Activated CD4-positive, alpha-beta memory T cell treated with anti-CD3 and anti-CD28 coated beads, Interleukin-2, amount 10 ng/mL, durations not matched to agents 7 days and 5 days (primary cell): ENCODE results near the gene PSMD13. TPM values are rescaled to one million over a fixed set of nuclear protein-coding genes. Genes with fewer than 3 reads are reported as not detected.
A peak's percentile ranks its signal among the peaks of the same experiment; 100 is the strongest.
"Not testable (repeated sequence)": the region's sequence is repeated elsewhere in the genome, so short reads cannot be mapped to it uniquely, and the experiment has no call there.

ENCODE experiments used
- CTCF ChIA-PET: fragments of 350-600 bp; sonication (Branson Sonifier 250); formaldehyde crosslinking; loops from one replicate; lab custom pipeline; 2021; ENCODE audit warnings: antibody characterized with exemption, inconsistent platforms; lab: Charles Lee
- POLR2A ChIA-PET: fragments of 350-600 bp; sonication (Branson Sonifier 250); formaldehyde crosslinking; loops from one replicate; lab custom pipeline; 2021; ENCODE audit warnings: antibody characterized with exemption; lab: Charles Lee
- DNase-seq: peaks from one replicate; pipeline ENCODE4 v3.0.0-alpha.2; 2020
- H3K27ac Mint-ChIP-seq: one replicate; pipeline ENCODE4 v1.8.0; 2021; ENCODE audit warnings: mild to moderate bottlenecking, mixed read lengths
- H3K27me3 Mint-ChIP-seq: one replicate; pipeline ENCODE4 v1.8.0; 2021; ENCODE audit warnings: mixed read lengths
- H3K36me3 Mint-ChIP-seq: one replicate; pipeline ENCODE4 v1.8.0; 2021; ENCODE audit warnings: low read depth, mixed read lengths
- H3K4me1 Mint-ChIP-seq: one replicate; pipeline ENCODE4 v1.8.0; 2021; ENCODE audit warnings: mixed read lengths
- H3K4me3 Mint-ChIP-seq: one replicate; pipeline ENCODE4 v1.8.0; 2021; ENCODE audit warnings: mild to moderate bottlenecking, mixed read lengths
- H3K9me3 Mint-ChIP-seq: one replicate; pipeline ENCODE4 v1.8.0; 2021; ENCODE audit warnings: mixed read lengths
- total RNA-seq, 2 experiments: library from RNA; stranded (reverse); gene quantifications; one replicate each; pipeline ENCODE4 v1.2.3, GENCODE V29; 2021

The PSMD13 gene
- total RNA-seq, 2 experiments from 2014 or later = 156 to 160 TPM

DNA sequence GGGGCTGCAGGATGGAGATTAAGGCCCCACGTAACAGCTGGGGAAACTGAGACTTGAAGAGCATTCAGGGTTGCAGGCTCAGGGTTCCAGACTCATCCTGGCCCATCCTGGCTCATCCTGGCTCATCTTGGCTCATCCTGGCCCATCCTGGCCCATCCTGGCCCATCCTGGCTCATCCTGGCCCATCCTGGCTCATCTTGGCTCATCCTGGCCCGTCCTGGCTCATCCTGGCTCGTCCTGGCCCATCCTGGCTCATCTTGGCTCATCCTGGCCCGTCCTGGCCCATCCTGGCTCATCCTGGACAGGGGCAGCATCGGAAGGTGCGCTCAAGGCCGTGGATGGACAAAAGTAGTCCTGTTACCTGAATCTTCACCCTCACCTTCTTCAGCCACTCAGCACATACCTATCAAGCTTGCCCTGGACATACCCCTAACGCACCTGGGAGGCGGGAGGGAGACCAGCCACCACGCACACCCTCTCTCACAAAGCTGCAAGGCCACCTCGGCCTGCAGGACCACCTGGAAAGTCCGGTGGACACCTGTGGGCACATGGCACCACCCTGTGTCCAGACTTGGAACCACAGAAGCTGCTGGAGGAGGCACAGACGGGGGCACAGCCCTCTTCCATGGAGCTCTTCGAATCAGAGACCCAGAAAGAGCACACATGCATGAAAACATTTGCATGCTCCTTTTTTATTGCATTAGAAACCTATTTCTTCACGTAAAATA is 21.2 kb downstream of the PSMD13 start:
- no peaks in the 10 kb centered on the region for H3K9me3 Mint-ChIP-seq
- no peak overlapping the region for H3K4me3 Mint-ChIP-seq
- H3K4me1 Mint-ChIP-seq = no peaks in the 10 kb centered on the region
- H3K27ac Mint-ChIP-seq = no peak overlapping the region
- H3K36me3 Mint-ChIP-seq = peaks cover 11% of the 10 kb centered on the region
- CTCF ChIA-PET = interaction anchor here (1.1 to 2.5 kb wide), 3 partner anchors 7 to 91 kb away, joined by 3 to 10 read pairs (median 3); no protein-coding TSS in a partner anchor
- POLR2A ChIA-PET = interaction anchor here (1.9 kb wide), 1 partner anchor 10 kb away, joined by 9 read pairs; no protein-coding TSS in a partner anchor
- H3K27me3 Mint-ChIP-seq = peaks cover 8% of the 10 kb centered on the region
- DNase-seq = no peak

GRCh38 chr11:259413-259812 is 22.6 kb downstream of the PSMD13 start:
- Mint-ChIP-seq H3K36me3 (no peaks in the 10 kb centered on the region), H3K27me3 (peaks cover 8% of the 10 kb centered on the region), H3K4me1 (no peaks in the 10 kb centered on the region), H3K9me3 (no peaks in the 10 kb centered on the region), H3K4me3 (no peak overlapping the region), H3K27ac (no peak overlapping the region)
- DNase-seq = no peak
- POLR2A ChIA-PET = interaction anchor here (1.9 kb wide), 1 partner anchor 9 kb away, joined by 9 read pairs; no protein-coding TSS in a partner anchor
- CTCF ChIA-PET = interaction anchor here (2.5 kb wide), 1 partner anchor 9 kb away, joined by 10 read pairs; no protein-coding TSS in a partner anchor

DNA sequence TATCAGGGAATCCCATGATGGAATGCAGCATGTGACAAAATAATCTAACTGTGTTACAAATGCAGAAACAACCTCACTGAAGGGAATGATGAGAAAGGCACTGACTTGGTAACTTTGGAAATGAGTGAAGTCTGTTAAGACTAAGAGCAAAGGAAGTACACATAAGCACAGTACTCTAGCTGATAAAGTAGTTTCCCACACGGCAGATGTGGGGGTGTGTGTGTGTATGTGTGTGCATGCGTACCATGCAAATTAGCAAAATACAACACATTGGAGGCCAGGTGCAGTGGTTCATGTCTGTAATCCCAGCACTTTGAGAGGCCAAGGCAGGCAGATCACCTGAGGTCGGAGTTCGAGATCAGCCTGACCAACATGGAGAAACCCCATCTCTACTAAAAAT is 24.8 kb downstream of the PSMD13 start:
- CTCF ChIA-PET = interaction anchor here (1.3 kb wide), 1 partner anchor 11 kb away, joined by 6 read pairs; no protein-coding TSS in a partner anchor
- Mint-ChIP-seq H3K27me3 (peaks cover 8% of the 10 kb centered on the region), H3K27ac (no peak overlapping the region), H3K4me3 (no peak overlapping the region), H3K4me1 (peaks cover 2% of the 10 kb centered on the region), H3K9me3 (peaks cover 1% of the 10 kb centered on the region), H3K36me3 (no peaks in the 10 kb centered on the region)
- DNase-seq = no peak
- POLR2A ChIA-PET = interaction anchor here (1.0 to 1.4 kb wide), 2 partner anchors 11 kb away, joined by 4 read pairs; no protein-coding TSS in a partner anchor

GRCh38 chr11:266676-267439 is 30.1 kb downstream of the PSMD13 start:
- DNase-seq = no peak
- peak overlapping the region; percentile 68 for H3K27ac Mint-ChIP-seq
- POLR2A ChIA-PET = interaction anchor here (0.7 to 3.7 kb wide), 17 partner anchors 9 to 140 kb away, joined by 3 to 75 read pairs (median 11); partner anchors contain the start of genes BET1L, IFITM2, NLRP6 and PGGHG
- peaks cover 14% of the 10 kb centered on the region for H3K36me3 Mint-ChIP-seq
- H3K27me3 Mint-ChIP-seq = no peaks in the 10 kb centered on the region
- CTCF ChIA-PET = interaction anchor here (1.4 to 3.3 kb wide), 2 partner anchors 10 to 15 kb away, joined by 3 to 17 read pairs; no protein-coding TSS in a partner anchor
- H3K9me3 Mint-ChIP-seq = peaks cover 1% of the 10 kb centered on the region
- peak overlapping the region; percentile 68 for H3K4me3 Mint-ChIP-seq
- peaks cover 36% of the 10 kb centered on the region for H3K4me1 Mint-ChIP-seq

DNA sequence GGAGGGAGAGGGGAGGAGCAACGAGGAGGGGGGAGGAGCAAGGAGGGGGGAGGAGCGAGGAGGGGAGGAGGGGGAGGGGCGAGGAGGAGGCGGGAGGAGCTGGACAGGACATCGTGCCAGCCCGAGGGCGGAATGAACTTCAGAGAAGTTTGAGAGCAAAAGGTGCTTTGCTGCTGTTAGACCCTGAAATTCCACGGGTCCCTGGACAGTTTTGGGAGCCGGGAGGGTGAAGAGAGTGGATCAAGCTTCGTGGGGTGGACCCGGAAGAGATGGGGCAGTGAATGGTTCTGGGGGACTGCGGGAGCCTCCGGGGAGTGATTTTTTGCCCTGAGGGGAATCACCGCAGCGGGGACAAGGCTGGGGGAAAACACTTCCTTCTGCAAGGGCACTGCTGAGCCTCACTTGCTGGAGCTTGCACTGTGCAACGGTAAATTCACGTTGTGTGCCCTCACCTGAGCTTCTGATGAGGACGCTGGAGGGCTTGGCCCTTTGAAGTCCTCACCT is 30.8 kb downstream of the PSMD13 start:
- H3K27me3 Mint-ChIP-seq = no peaks in the 10 kb centered on the region
- peak overlapping the region; percentile 98 for H3K27ac Mint-ChIP-seq
- H3K36me3 Mint-ChIP-seq = peaks cover 14% of the 10 kb centered on the region
- peak; percentile 74 for DNase-seq
- CTCF ChIA-PET = interaction anchor here (1.4 to 3.3 kb wide), 4 partner anchors 10 to 181 kb away, joined by 3 to 17 read pairs (median 4); no protein-coding TSS in a partner anchor
- POLR2A ChIA-PET = interaction anchor here (0.8 to 3.7 kb wide), 20 partner anchors 9 to 239 kb away, joined by 3 to 75 read pairs (median 10); partner anchors contain the start of genes BET1L, IFITM2, NLRP6 and PGGHG
- H3K4me3 Mint-ChIP-seq = peak overlapping the region; percentile 88
- H3K4me1 Mint-ChIP-seq = peaks cover 36% of the 10 kb centered on the region
- peaks cover 1% of the 10 kb centered on the region for H3K9me3 Mint-ChIP-seq

DNA sequence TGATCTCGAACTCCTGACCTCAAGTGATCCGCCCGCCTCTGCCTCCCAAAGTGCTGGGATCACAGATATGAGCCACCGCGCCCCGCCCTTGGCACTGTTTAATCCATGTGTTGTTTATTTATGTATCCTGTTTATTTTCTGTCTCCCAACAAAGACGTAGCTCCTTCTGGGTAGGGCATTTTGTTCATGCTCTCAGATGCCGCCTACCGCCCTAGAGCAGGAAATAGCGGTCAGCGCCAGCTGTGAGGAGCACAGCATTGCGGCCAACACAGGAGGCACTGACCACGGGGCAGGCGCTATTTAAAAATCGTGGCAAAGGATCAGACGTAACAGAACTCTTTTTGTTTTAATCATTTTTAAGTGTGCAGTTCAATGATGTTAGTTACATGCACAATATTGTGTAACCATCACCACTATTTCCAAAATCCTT is 32.0 kb downstream of the PSMD13 start:
- DNase-seq = peak; percentile 84
- ChIA-PET CTCF (interaction anchor here (0.9 to 3.3 kb wide), 7 partner anchors 17 to 180 kb away, joined by 3 to 17 read pairs (median 3); partner anchors contain the start of genes PSMD13 and SIRT3), POLR2A (interaction anchor here (0.7 to 3.7 kb wide), 20 partner anchors 10 to 319 kb away, joined by 3 to 75 read pairs (median 10); partner anchors contain the start of genes BET1L, IFITM1, NLRP6 and PGGHG)
- not testable (repeated sequence) for H3K9me3 Mint-ChIP-seq, H3K27me3 Mint-ChIP-seq
- H3K36me3 Mint-ChIP-seq = peaks cover 14% of the 10 kb centered on the region
- H3K4me1 Mint-ChIP-seq = peaks cover 36% of the 10 kb centered on the region
- H3K27ac Mint-ChIP-seq = peak overlapping the region; percentile 98
- peak overlapping the region; percentile 88 for H3K4me3 Mint-ChIP-seq

- peaks cover 13% of the 10 kb centered on the region for H3K27me3 Mint-ChIP-seq
- ChIA-PET POLR2A (interaction anchor here (0.8 to 3.7 kb wide), 17 partner anchors 11 to 318 kb away, joined by 3 to 75 read pairs (median 12); partner anchors contain the start of genes BET1L, NLRP6, PGGHG and PSMD13), CTCF (interaction anchor here (0.9 to 1.8 kb wide), 6 partner anchors 17 to 180 kb away, joined by 3 to 5 read pairs (median 3); partner anchors contain the start of genes PSMD13 and SIRT3)
- peak overlapping the region; percentile 98 for H3K27ac Mint-ChIP-seq
- DNase-seq = peak; percentile 67
- H3K4me3 Mint-ChIP-seq = peak overlapping the region; percentile 88
- H3K9me3 Mint-ChIP-seq = peaks cover 1% of the 10 kb centered on the region
- H3K4me1 Mint-ChIP-seq = peaks cover 36% of the 10 kb centered on the region
- H3K36me3 Mint-ChIP-seq = peaks cover 14% of the 10 kb centered on the region
Observed at GRCh38 chr11:269146-269890, 32.5 kb downstream of the PSMD13 start.

GRCh38 chr11:270451-271318 is 33.9 kb downstream of the PSMD13 start:
- peak; percentile 15 for DNase-seq
- Mint-ChIP-seq H3K9me3 (peaks cover 1% of the 10 kb centered on the region), H3K27me3 (peaks cover 22% of the 10 kb centered on the region), H3K36me3 (peaks cover 14% of the 10 kb centered on the region), H3K4me1 (peaks cover 36% of the 10 kb centered on the region), H3K27ac (peak overlapping the region; percentile 98), H3K4me3 (no peak overlapping the region)
- ChIA-PET CTCF (no interaction called here), POLR2A (interaction anchor here (1.0 to 2.5 kb wide), 2 partner anchors 10 to 18 kb away, joined by 3 to 17 read pairs; partner anchors contain the start of gene PGGHG)

- Mint-ChIP-seq H3K4me3 (no peak overlapping the region), H3K9me3 (peaks cover 1% of the 10 kb centered on the region), H3K27ac (no peak overlapping the region), H3K36me3 (peaks cover 18% of the 10 kb centered on the region), H3K27me3 (peaks cover 27% of the 10 kb centered on the region), H3K4me1 (peaks cover 36% of the 10 kb centered on the region)
- CTCF ChIA-PET = no interaction called here
- POLR2A ChIA-PET = interaction anchor here (0.9 to 2.5 kb wide), 3 partner anchors 9 to 18 kb away, joined by 3 to 17 read pairs (median 3); partner anchors contain the start of gene PGGHG
- DNase-seq = peak; percentile 16
Observed at GRCh38 chr11:271319-271715, 34.5 kb downstream of the PSMD13 start.

GRCh38 chr11:272195-272930 is 35.6 kb downstream of the PSMD13 start:
- Mint-ChIP-seq H3K4me3 (no peak overlapping the region), H3K36me3 (peaks cover 23% of the 10 kb centered on the region), H3K27me3 (peaks cover 36% of the 10 kb centered on the region), H3K9me3 (no peaks in the 10 kb centered on the region), H3K4me1 (peaks cover 36% of the 10 kb centered on the region), H3K27ac (no peak overlapping the region)
- CTCF ChIA-PET = no interaction called here
- no peak for DNase-seq
- POLR2A ChIA-PET = interaction anchor here (0.9 to 2.5 kb wide), 4 partner anchors 8 to 57 kb away, joined by 3 to 17 read pairs (median 3); partner anchors contain the start of gene PGGHG
